Right lung (tissue), 10 donors: ENCODE results near the gene CADPS. TPM values are rescaled to one million over a fixed set of nuclear protein-coding genes. Genes with fewer than 3 reads are reported as not detected.

Source experiments
- DNase-seq, 2 donors: peaks; one replicate each; pipeline ENCODE4 v3.0.0-alpha.2; 2013
- long read RNA-seq, 8 donors: transcript quantifications; one replicate each; lab custom pipeline, GENCODE V29; 2026
- polyA plus RNA-seq, 5 donors: library from polyadenylated mRNA; unstranded; fragments of 120-200 nt; gene quantifications; one replicate each; pipeline versions ENCODE4 v1.2.1 to v1.2.3, GENCODE V29; 2013; ENCODE audit warnings: inconsistent platforms in 1 of 5, low replicate concordance in 1 of 5; ENCODE audit not compliant: insufficient read length in 5 of 5, insufficient read depth in 1 of 5

The CADPS gene
- polyA plus RNA-seq, result 1 to 10 TPM; 1.3 to 3.3 (median 1.6) TPM
- long read RNA-seq, donor 1, result 0 reads
- long read RNA-seq, donor 2, result 0 reads
- long read RNA-seq, donor 3, result 0 reads
- long read RNA-seq, donor 4, result 0 reads
- long read RNA-seq, donor 5, result 0 reads
- long read RNA-seq, donor 6, result 0 reads
- long read RNA-seq, donor 7, result 0 reads
- long read RNA-seq, donor 8, result 0 reads

DNA sequence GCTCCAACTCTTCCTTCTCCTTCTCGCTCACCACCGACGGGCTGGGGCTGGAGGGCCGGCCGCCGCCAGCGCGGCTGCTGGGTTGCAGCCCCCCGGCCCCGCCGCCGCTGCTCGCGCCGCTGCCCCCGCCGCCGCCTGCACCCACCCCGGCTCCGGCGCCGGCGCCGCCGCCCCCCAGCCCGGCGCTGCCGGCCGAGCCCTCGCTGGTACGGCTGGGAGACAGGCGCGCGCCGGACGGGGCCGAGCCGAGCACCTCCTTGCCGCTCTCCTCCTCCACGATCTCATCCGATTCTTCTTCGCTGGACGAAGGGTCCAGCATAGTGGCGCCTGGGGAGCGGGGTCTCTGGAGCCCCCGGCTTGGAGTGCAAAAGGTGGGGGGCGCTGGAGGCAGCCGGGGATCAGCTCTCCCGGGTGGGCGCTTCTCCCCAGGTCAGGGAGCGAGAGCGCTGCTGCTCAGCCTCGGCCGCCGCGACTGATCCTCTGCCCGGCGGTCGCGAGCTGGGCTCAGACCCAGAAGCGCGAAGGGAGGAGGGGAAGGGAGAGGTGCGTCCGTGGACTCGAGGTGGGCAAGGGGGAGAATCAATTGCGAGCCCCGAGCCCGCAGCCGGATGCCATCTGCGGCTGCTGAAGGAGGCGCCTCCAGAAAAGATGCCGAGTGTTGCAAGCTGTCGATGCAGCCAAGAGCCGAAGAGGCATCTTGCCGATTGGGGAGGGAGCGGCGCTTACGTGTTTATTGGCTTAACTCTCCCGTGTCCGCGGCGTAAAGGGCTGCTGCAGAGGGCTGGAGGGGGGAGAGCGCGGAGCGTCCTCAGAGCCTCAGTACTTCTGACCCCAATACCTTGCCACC, at the start of gene CADPS:
TSS of gene CADPS (minus strand) at position 706 of the 847 bp plus-strand sequence. CDS start at position 319, 387 bp downstream.
- peak in 1 of 2 donors; percentile 12 for DNase-seq

GRCh38 chr3:62923066-62923465, 47.9 kb upstream of the CADPS start:
- DNase-seq, result no peak

- no peak for DNase-seq
These were observed 47.1 kb upstream of the CADPS start for GRCh38 chr3:62922326-62922725.

GRCh38 chr3:62920466-62920784, 45.2 kb upstream of the CADPS start:
- DNase-seq, result no peak

DNA sequence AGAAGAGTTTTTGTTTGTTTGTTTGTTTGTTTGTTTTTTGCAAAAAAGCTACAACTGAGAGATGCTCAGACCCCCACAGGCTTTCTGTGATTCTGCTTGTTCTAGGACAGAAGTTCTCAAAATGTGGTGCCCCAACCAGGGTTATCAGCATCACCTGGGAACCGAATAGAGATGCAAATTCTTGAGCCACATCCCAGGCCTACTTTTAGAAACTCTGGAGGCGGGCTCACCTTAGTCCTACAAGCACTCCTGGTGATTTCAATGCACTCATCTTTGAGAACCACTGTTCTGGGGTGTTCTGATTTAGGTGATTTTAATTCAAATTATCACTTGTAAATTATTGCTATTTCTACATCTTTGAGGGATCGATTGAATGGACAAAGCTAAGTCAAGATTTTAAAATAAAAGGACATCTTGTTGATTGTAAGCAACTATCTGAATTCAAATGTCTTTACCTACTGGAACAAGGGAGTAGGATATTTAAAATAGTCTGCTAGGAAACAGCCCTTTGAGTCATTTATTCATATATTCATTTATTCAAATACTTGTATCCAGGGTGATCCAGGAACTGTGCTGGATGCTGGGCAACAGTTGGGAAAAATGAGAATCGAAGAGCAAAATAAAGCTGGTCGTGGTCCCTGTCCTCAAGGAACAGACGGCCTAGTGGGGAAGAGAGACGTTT, 44.7 kb upstream of the CADPS start:
- no peak for DNase-seq

GRCh38 chr3:62918777-62919176, 43.6 kb upstream of the CADPS start:
- no peak for DNase-seq

- no peak for DNase-seq
These were observed 42.9 kb upstream of the CADPS start for GRCh38 chr3:62918131-62918530.

GRCh38 chr3:62911526-62911925, 36.3 kb upstream of the CADPS start:
- DNase-seq, result no peak

DNA sequence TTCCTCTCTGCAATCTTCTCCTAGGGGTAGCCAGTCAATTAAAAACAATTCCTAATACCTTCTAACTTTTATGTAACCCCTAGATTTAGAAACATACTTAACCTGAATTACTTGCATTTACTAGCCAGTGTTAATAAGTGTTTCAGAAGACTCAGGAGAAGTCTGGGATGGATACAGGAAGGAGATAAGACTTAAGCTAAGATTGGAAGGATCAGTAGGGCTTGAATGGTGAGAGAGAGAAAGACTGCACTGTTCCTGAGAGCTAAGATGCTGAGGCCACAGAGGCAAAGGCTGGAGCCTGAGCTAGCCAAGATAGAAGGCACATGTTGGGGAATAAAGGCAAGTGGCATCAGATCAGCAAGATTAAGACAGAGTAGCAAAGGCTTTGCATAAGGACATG, 30.1 kb upstream of the CADPS start:
- DNase-seq, result no peak

- no peak for DNase-seq
These were observed 23.6 kb upstream of the CADPS start for GRCh38 chr3:62898530-62899496.

- no peak for DNase-seq
These were observed 20.7 kb upstream of the CADPS start for GRCh38 chr3:62895901-62896300.

DNA sequence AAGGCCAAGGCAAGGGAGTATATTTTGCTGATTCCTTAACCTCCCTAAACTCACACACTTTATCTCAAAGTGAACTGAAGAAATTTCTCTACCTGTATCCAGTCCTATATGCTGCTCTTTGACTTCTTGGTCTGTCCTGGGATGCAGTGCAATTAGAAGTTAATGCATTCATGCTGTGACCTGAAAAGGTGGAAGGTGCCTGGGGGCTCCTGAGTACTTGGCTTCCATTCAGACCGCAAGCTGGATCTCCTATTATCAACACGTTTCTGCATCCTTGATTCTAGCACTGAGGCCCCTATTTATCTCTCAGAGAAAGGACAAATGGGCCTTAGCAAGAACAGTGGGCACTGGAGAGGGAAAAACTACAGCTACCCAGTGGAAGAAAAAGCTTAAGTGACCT, 17.7 kb upstream of the CADPS start:
- DNase-seq, result no peak

DNA sequence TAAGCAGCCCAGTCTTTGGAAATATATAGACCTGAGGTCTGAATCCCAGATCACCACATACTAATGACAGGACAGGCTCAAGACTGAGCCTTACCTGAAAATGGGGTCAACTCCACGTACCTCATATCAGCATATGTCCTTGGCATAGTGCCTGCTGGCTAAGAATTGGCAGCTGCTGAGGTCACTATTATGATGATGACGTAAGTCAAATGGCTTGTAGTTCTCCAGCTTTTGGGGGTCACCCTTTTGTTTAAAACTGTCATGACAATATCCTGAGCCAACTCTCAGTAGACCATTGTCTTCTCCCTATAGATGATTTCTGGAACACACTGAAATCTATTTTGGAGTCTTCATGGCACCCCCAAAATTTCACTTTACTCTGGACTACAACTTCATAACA, 16.8 kb upstream of the CADPS start:
- DNase-seq, result no peak

GRCh38 chr3:62888778-62889177, 13.6 kb upstream of the CADPS start:
- no peak for DNase-seq

DNA sequence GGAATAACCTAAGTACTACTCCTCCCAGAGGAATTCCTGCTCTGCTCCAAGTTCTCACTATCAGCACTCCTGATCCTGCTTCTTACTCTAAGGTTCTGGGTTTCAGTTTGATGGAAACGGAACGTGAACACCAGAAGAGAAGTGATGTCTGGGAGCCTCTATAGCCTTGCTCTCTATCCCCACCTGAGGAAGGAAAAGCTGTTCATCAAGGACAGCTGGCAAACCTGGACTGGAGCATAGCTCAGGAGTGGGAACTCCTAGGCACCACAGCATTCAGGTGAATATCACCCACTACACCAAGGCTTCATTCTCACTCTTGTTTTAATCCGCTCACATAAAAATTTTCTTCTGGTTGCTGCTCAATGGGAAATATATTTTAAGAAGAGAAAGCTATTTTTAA, 13.0 kb upstream of the CADPS start:
- no peak for DNase-seq

DNA sequence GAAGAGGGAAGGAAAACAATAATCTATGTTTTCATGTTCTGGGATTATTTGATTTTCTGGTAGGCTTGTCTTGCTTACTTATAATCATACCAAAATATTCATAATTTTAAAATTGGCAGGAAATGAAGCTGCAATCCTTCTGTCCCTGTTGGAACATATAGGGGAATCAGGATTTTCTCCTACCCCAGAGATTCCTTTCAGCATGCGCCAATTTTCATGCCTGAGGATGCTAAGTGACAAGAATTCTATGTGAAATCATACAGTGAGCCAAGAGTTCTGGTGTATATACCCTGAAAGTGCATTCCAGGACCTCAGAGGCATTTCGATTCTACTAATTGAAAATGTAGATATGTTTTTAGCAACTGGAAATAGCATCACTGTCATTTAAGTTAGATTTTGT, 9.9 kb upstream of the CADPS start:
- no peak for DNase-seq

DNA sequence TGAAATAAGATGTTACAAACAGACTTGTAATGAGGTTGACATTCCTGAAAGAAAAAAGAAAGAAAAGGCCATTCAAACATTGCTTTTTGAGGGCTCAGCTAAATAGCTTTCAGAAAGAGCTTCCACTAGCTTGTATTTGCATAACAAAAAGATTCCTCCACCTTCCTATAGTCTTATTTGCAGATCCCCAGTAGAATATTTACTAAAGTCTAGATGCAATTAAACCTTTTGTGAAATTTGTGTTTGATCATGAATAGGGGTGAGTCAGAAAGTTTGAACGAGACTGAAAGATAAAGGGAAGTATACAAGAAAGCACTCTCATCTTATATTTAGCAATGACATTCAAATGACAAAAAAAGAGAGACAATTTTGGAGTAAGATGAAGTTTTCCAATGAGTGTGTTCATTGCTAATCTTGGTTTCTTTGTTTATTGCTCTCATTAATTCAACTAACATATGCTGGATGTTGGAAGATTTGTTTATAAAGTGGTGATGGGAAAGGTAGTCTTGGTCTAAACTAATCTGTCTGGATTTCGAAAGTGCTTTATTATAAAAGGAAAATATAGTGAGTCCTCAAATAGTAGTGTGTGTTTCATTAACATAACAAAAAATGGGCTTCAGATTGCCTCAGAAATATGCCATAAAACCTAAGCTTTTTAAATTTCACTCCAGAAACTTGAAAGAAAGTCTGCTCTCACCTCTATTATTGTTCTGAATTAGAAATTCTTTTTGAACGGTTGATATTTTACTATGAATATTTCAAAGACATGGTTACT, 9.1 kb upstream of the CADPS start:
- DNase-seq, result no peak

GRCh38 chr3:62882676-62883200, 7.5 kb upstream of the CADPS start:
- DNase-seq, result no peak

GRCh38 chr3:62876064-62876463, 848 bp upstream of the CADPS start:
- DNase-seq, result peak in 1 of 2 donors; percentile 33

- no peak for DNase-seq
These were observed 364 bp upstream of the CADPS start for GRCh38 chr3:62875558-62876002.
